ENCODE data around the gene UBXN7. TPM values are rescaled to one million over a fixed set of nuclear protein-coding genes. Genes with fewer than 3 reads are reported as not detected.
"Not testable (repeated sequence)": the region's sequence is repeated elsewhere in the genome, so short reads cannot be mapped to it uniquely, and the experiment has no call there.

Gene UBXN7
- total and polyA plus RNA-seq, 12 donors: 3.5 to 82.0 (median 24.2) TPM

- TF ChIP-seq POLR2A (IDR thresholded peaks at IDR 0.05) (no peak), CTCF (IDR thresholded peaks at IDR 0.05) (no peak)
- DNase-seq: peak in 1 of 7 donors; percentile 22
- H3K4me3 ChIP-seq: no peak overlapping the region
These were observed 111.1 kb downstream of the UBXN7 start for GRCh38 chr3:196321162-196321561.

GRCh38 chr3:196320137-196320536, 112.1 kb downstream of the UBXN7 start:
- TF ChIP-seq CTCF (IDR thresholded peaks at IDR 0.05): no peak
- no peak for TF ChIP-seq POLR2A (IDR thresholded peaks at IDR 0.05)
- H3K9me3 ChIP-seq (replicated peaks in 1 of 3): no peaks in the 10 kb centered on the region
- DNase-seq: no peak
- no peaks in the 10 kb centered on the region for H3K36me3 ChIP-seq (replicated peaks in 1 of 2)
- intact Hi-C loops (cut with DNase I): no loop called here
- no peak overlapping the region for H3K27ac ChIP-seq
- no peaks in the 10 kb centered on the region for H3K27me3 ChIP-seq
- H3K4me1 ChIP-seq (replicated peaks in 1 of 2): no peaks in the 10 kb centered on the region
- no peak overlapping the region for H3K4me3 ChIP-seq
- WGBS, 4 donors: 65 to 93% (median 87%) methylated on average over 3 of the region's 3 CpGs; no CpG with 5 or more reads in 1 of the 4 donors

More at GRCh38 chr3:196321162-196321561, 111.1 kb downstream of the UBXN7 start:
- Histone ChIP-seq H3K36me3 (replicated peaks in 1 of 2) (no peaks in the 10 kb centered on the region), H3K9me3 (replicated peaks in 1 of 3) (no peaks in the 10 kb centered on the region), H3K4me1 (replicated peaks in 1 of 2) (no peaks in the 10 kb centered on the region), H3K27ac (no peak overlapping the region), H3K27me3 (no peaks in the 10 kb centered on the region)
- WGBS, 4 donors: 74 to 90% (median 82%) methylated on average over 11 of the region's 11 CpGs
- intact Hi-C loops (cut with DNase I): no loop called here

- WGBS, 4 donors: 0 to 1% (median 0%) methylated on average over 7 to 92 of the region's 92 CpGs
- H3K36me3 ChIP-seq (replicated peaks in 1 of 2): no peaks in the 10 kb centered on the region
- peak within 1 kb of the TSS; percentile 76 to 91 (median 88) for H3K27ac ChIP-seq
- TF ChIP-seq CTCF (IDR thresholded peaks at IDR 0.05) (no peak), POLR2A (IDR thresholded peaks at IDR 0.05) (peak in 1 of 2 donors; percentile 76)
- no peaks in the 10 kb centered on the region for H3K4me1 ChIP-seq (replicated peaks in 1 of 2)
- peak within 1 kb of the TSS; percentile 60 to 86 (median 80) for H3K4me3 ChIP-seq
- peak; percentile 87 to 93 (median 89) for DNase-seq
- no peaks in the 10 kb centered on the region for H3K9me3 ChIP-seq (replicated peaks in 1 of 3)
- intact Hi-C loops (cut with DNase I): no loop called here
- H3K27me3 ChIP-seq: no peaks in the 10 kb centered on the region
These were observed 114.3 kb downstream of the UBXN7 start, which contains the start of gene DYNLT2B for GRCh38 chr3:196317687-196318467. TSS of gene DYNLT2B (minus strand) at chr3:196318240. CDS start at chr3:196318152, 88 bp downstream.

- H3K27me3 ChIP-seq; intact Hi-C loops (cut with DNase I); DNase-seq; H3K9me3 ChIP-seq (replicated peaks in 1 of 3); H3K36me3 ChIP-seq (replicated peaks in 1 of 2); H3K4me1 ChIP-seq (replicated peaks in 1 of 2): not testable (repeated sequence)
- Histone ChIP-seq H3K4me3 (peak overlapping the region; percentile 60 to 86 (median 80)), H3K27ac (peak overlapping the region in 4 of 5 donors; percentile 77 to 91 (median 89))
- 11 to 31% (median 16%) methylated on average over 5 to 16 of the region's 17 CpGs for WGBS, 4 donors
These were observed 115.2 kb downstream of the UBXN7 start for GRCh38 chr3:196316799-196317686.

All from adrenal gland (tissue), 12 donors.